NCI-H345 treated with DMSO at 0.1 percent for 48 hours (cell line): ENCODE data around the gene CFB.
A peak's percentile ranks its signal among the peaks of the same experiment; 100 is the strongest.
"Not testable (repeated sequence)": the region's sequence is repeated elsewhere in the genome, so short reads cannot be mapped to it uniquely, and the experiment has no call there.

Experiments
- DNase-seq: peaks from one replicate; lab custom pipeline; 2025; ENCODE audit not compliant: unreplicated experiment; lab: John Stamatoyannopoulos, UW

CFB gene

DNA sequence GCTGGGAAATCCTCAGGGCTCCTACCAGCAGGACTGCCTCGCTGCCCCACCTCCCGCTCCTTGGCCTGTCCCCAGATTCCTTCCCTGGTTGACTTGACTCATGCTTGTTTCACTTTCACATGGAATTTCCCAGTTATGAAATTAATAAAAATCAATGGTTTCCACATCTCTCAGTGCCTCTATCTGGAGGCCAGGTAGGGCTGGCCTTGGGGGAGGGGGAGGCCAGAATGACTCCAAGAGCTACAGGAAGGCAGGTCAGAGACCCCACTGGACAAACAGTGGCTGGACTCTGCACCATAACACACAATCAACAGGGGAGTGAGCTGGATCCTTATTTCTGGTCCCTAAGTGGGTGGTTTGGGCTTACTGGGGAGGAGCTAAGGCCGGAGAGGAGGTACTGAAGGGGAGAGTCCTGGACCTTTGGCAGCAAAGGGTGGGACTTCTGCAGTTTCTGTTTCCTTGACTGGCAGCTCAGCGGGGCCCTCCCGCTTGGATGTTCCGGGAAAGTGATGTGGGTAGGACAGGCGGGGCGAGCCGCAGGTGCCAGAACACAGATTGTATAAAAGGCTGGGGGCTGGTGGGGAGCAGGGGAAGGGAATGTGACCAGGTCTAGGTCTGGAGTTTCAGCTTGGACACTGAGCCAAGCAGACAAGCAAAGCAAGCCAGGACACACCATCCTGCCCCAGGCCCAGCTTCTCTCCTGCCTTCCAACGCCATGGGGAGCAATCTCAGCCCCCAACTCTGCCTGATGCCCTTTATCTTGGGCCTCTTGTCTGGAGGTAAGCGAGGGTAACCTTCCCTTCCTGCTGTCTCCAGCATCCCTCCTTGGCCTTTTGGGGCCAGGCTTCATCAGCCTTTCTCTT lies at the start of gene CFB:
TSS of gene CFB (plus strand) at position 589 of the 863 bp plus-strand sequence. CDS start at position 716, 127 bp downstream.
- DNase-seq, result no peak

DNA sequence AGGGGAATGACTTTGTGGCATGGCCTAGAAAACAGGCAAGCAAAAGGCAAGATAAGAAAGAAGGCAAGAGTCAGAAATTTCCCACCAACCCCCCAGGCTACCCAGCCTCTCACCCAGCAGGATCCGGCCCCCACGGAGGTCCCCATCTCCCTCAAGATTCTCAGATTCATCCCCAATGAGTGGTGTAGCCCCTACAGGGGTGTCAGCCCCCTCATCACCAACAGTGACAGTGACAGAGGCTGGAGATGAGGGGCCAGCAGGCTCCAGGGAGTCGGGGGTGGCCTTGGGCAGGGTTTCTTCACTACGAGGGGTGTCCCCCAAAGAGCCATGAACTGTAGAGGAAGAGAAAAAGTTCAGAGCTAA lies 49.4 kb upstream of the CFB start:
- no peak for DNase-seq

DNA sequence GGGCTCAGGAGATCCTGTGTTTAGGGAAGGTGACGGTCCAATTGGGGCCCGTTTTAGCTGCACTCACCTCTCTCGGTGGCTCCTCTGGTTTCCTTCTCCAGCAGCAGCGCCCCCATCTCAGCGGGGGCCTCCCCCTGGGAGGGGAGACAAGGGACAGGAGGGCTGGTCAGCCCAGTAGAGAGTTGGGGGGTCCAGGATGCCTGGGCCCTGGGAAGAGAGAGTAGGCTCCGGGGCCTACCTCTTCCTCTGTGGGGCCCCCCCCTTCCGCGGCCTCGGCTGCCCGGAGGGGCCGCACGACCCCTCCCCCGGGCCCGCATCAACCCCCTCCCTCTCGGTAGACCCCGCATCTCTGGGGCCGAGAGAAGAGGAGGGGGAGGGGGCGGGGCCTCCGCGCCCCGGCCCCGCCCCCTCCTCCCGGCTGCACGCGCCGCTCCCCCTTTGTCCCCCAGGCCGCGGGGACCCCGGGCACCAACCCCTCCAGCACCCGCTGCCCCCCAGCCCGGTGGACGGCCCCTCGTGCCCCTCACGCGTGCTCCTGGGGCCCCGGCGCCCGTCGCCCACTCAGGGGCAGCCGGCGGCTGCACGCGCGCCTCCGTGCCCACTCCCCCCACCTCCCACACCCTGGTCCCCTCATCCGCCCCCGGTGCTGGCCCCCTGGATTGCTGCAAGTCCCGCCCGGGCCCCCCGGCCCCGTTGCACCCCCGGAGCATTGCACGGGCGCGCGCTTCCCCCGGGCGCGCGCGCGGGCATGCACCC lies 48.9 kb upstream of the CFB start:
- no peak for DNase-seq

DNA sequence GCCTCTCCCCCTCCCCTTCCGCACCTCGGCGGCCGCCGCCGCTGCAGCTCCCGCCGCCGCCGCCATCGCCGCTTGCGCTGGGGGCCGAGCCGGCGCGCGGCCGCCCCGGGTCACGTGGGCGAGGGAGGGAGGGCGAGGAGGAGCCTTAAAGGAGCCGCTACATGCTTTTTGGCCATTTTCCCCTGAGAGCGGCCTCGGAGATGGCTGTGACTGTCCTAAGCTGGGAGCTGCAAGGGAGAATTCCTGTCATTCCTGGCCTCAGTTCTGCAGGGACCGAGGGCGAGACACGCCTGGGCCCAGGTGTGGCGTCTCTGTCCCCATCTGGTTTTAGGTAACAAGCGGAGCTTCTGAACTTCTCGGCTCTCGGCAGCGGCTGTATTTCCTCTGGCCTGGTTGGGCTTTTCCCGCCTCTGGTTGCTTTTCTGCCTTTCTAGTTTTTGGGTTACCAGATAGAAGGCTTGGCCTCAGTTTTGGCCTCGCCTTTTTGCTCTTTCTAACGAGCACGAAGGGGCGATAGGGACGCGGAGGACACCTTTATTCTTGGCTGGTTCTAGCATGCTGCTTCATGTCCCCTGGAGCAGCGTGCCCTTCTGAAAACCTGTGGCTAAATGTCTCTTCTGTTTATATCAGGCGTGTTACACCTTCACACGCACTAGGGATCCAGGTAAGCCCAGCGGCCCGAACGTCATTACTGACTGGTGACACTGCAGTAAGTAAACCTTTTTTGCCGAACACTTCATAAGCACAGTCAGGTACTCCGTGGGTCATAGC lies 48.1 kb upstream of the CFB start, which contains the start of gene EHMT2:
TSS of gene EHMT2 (minus strand) at position 87 of the 771 bp plus-strand sequence. CDS start at position 66, 21 bp downstream.
- peak; percentile 77 for DNase-seq

DNA sequence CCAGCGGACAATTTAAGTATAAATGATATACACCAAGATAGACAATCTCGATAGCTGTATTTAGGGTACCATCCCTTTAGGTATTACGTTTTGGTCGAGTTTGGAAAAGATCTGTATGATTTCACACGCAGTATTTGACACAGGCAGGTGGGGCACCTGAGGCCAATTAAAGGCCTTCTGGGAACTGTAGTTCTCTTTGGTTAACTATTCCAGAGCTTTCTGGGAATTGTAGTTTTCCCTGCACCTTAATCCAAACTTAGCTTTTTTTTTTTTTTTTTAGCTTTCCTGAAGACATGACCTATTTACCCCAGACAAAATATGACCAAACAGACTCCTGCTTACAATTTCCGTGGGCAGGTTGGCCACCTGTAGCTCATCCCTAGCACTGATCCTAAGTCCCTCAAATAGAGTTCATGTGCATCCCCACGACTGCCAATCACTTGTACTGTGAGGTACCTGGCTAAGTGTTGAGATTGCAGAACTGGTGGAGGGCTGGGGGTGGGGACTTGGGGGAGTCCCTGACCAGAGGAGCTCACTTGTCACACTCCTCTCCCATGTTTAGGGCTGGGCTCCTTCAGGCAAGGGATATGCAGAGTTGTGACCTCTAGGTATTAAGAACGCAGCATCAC lies 47.4 kb upstream of the CFB start:
- DNase-seq, result peak; percentile 62

DNA sequence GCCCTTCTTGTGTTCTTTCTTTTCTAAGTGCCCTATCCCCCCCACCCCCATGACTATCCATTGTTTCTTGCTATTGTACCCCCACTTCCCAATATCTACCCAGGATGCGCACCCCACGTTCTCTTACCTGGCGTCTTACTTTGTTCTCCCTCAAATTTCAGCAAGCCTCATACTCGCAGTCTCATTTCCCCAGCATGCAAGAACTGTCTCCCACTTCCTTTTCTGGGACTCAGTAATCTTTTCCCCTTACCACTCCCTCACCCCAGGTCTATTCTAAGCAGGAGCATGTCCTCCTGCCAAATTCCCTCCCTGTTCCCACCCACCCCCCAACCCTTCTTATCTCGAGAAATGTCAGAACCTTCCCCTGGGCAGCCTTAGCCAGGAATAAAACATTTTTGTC lies 46.7 kb upstream of the CFB start:
- no peak for DNase-seq

DNA sequence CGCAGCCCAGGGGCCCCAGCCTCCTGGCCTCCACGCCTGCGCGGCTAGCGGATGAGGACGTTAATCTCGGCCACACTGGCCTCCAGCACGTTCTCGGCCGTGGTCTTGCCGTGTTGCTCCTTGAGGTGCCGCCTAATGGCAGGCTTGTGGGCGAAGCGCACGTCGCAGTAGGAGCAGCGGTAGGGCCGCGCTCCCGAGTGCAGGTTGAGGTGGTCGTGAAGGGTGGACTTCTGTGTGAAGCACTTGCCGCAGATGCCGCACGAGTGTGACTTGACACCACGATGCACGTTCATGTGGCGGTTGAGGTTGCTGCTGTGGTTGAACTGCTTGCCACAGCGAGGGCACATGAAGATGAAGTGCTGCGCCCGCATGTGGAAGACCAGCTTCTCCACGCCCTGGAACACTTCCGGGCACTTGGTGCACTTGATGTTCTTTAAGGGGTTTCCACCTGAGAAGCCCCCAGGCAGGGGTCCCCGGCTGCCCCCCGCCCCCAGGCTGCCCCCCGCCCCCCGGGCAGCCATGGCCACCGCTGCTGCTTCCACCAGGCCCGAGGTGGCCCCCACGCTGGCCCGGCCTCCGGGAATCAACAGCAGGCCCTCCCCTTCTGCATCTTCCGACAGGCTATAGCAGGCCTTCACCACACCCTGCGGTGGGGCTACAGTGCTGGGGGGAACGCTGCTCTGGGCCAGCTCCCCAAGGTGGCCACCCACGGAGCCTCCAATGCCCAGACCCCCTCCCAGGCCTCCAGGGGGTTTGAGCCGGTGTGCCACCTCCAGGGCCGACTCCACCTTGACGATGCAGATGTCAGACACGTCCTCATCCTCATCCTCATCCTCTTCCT lies 45.8 kb upstream of the CFB start:
- DNase-seq, result no peak

DNA sequence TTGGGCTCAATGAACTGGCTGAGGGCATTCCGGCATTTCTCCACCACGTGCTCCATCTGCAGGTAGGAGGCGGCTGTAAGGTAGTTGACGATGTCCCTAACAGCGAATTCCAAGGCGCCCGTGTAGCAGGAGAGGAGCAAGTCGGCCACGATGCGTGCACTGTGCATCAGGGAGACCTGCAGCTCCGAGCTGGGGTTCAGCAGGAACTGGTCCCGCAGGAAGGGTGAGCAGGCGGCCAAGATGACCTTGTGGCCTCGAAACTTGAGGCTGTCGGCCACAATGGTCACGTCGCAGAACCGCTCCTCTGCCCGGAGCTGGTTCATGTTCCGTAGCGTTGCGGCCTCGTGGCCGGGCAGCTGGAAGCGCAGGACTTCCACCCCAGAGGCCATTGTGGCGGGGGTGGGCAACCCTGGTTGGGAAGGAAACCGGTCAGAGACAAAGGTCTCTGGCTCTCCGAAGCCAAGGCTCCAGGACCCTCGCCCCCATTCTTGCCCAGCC lies 44.9 kb upstream of the CFB start:
- no peak for DNase-seq

DNA sequence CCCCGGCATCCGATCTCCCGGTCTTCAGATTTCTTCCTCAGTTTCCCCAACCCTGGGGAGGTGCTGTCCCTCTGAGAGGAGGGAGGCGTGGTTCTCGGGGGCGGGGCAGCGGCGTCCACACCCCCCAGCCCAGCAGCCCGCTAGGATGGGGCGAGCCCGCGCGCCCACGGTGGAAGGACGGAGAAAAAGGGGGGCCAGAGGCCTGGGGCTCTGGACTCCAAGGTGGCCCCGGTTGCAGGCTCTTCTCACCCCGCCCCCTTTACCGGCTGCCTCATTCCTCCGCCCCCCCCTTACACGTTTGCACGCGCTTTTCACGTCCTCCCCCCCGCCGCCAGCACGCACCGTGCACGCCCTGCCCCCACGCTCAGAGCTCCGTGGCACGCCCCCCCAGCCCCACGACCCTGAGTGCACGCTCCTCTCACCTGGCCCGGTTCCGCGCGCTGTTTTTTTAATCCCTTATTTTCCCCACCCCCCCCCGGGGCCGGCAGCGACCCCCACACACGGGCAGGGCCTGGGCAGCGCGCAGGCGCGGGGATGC lies 44.4 kb upstream of the CFB start:
- DNase-seq, result no peak

DNA sequence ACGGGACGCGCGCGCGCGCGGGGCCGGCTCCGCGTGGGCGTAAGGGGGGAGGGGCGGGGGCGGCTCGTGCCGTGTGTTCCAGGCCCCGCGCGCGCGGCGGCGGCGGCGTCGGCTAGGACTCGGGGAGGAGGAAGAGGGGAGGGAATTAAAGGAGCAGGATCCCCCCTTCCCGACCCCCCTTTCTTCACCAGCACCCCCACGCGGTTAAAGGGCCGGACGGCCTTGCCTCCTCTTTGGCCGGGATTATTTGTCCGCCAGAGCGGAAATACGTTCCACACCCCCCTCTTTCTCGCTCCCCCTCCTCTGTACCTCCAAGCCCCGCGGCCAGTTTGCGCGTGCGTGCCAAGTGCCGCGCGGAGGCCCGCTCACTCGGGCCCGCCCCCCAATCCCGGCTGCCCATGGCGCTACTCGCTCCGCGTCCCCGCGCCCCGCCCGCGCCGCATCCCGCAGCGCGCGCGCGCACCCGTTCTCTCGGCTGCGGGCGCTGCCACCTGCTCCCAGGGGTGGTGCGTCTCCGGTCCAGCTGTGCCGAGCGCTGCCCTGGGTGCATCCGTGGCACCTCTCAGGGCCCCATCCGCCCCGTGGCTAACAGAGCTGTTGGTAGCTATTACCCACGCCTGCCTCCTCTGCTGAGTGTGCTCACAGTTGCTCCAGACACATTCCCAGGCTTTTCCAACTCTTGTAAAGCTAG lies 43.8 kb upstream of the CFB start, which contains the start of gene ZBTB12:
TSS of gene ZBTB12 (minus strand) at position 134 of the 691 bp plus-strand sequence. CDS start 781 bp downstream, outside the sequence.
- peak; percentile 86 for DNase-seq

DNA sequence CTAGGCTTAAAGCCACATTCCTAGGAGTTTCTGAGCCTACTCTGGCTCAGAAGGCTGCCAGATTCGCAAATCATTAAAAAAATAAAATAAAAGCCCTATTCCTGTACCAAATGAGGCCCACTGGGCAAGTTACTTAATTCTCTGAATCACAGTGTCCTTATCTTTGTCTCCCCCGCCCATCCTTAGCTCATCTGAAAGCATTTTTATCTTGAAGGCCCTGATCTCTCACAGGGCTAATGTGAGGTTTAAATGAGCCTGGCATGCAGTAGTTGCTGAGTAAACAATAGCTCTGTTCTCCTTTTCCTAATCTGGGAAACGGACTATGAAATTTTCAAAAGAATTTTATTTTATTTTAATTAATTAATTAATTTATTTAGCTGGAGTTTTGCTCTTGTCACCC lies 41.9 kb upstream of the CFB start:
- DNase-seq, result no peak

DNA sequence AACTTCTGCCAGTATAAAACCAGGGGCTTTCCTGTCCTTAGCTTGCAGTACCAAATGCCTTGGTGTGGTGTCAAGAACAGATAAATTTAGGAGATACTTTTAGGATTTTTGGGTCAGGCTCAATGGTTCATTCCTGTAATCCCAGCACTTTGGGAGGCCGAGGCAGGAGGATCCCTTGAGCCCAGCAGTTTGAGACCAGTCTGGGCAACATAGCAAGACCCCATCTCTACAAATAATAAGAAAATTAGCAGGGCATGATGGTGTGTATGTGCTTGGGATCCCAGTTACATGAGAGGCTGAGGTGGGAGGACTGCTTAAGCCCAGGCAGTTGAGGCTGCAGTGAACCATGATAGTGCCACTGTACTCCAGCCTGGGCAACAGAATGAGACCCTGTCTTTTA lies 40.9 kb upstream of the CFB start:
- DNase-seq, result no peak

DNA sequence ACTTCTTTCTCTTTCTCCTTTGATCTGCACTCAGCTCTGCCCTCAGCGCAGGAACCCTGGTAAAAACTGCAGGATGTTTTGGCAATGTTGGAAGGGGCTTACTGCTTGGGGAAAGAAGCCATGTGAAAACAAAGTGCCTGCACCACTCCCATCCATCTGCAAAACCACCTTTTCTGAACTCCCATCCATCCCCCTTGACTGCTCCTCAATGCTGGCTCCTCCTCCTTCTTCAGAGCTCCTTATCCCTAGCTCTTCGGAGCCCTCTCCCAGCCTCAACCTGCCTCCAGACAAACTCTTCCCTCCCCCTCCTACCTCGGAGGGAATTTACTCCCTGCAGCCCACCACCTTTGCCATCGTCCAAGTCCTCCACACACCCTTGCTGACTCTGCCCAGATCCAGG lies 39.8 kb upstream of the CFB start:
- no peak for DNase-seq

DNA sequence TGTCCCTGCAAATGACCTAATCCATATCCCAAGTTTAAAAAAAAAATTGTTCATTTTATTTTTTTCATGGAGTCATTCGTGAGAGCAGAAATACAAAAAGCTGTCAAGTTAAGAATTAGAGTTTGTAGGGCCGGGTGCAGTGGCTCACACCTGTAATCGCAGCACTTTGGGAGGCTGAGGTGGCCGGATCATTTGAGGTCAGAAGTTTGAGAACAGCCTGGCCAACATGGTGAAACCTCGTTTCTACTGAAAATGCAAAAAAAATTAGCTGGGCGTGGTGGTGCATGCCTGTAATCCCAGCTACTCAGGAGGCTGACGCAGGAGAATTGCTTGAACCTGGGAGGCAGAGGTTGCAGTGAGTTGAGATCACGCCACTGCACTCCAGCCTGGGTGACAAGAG lies 39.2 kb upstream of the CFB start:
- DNase-seq, result not testable (repeated sequence)

DNA sequence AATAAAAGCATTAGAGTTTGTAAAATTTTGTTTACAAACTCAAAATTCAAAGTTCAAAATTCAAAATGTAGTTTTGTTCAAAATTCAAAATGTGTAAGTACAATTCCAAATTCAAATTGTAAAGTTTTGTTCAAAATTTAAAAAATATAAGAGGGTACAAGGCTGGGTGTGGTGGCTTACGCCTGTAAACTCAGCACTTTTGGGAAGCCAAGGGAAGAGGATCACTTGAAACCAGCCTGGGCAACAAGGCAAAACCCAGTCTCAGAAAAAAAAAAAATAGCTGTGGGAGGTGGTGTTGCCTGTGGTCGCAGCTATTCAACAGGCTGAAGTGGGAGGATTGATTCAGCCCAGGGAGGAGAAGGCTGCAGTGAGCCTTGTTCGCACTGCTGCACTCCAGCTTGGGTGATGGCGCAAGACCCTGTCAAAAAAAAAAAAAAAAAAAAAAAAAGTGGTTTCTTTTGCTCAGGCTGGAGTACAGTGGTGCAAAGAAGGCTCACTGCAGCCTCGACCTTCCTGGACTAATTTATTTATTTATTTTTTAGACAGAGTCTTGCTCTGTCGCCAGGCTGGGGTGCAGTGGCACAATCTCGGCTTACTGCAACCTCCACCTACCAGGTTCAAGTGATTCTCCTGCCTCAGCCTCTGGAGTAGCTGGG lies 38.6 kb upstream of the CFB start:
- DNase-seq, result no peak

DNA sequence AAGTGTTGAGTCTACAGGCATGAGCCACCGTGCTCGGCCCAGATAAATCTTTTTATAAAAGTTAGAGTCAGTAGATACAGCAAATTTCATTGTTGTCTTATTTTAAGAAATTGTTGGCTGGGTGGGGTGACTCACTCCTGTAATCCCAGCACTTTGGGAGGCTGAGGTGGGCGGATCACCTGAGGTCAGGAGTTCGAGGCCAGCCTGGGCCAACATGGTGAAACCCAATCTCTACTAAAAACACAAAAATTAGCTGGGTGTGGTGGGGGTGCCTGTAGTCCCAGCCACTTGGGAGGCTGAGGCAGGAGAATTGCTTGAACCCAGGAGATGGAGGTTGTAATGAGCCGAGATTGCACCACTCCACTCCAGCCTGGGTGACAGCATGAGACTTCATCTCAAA lies 37.6 kb upstream of the CFB start:
- DNase-seq, result not testable (repeated sequence)

DNA sequence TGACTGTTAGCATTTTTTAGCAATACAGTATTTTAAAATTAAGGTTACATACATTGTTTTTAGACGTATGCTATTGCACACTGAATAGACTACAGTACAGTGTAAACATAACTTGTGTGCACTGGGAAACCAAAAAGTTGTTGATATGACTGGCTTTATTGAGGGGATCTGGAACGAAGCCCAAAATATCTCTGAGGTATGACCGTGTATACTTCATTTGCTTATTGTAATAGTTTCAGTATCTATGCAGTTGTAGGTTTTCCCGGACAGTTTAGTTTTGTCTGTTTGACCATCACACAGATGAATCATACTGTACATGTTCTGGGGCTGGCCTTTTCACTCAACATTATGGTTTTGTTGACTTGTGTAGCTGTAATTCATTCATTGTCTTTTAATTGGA lies 37.1 kb upstream of the CFB start:
- DNase-seq, result no peak

DNA sequence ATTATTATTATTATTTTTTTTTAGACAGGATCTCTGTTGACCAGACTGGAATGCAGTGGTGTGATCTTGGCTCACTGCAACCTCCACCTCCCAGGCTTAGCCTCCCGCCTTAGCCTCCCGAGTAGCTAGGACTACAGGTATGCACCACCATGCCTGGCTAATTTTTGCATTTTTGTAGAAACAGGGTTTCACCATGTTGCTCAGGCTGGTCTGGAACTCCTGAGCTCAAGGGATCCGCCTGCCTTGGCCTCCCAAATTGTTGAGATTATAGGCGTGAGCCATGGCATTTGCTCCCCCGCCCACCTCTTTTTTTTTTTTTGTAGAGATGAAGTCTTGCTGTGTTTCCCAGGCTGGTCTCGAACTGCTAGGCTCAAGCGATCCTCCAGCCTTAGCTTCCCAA lies 36.6 kb upstream of the CFB start:
- not testable (repeated sequence) for DNase-seq
